ENCODE data around the gene MACROD2.

Gene MACROD2

DNA sequence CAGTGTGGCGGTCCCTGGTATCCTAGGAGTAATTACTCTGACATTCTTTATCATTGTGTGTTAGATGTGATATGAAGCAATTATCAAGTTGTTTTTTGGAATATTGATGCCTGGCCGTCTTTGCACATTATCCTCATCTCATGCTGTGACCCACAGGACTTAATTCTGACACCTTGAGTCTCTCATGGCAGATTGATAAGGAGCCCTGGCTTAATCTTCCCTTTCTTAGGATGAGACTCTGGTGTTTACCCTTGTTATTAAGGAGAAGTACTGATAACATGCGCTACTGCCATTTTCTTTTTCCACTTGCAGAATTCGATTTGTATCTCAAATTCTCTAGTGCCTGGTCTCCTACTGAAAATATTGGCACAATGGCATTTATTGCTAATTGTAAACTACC is 1597.8 kb downstream of the MACROD2 start:
- POLR2A ChIA-PET = no interaction called here
- TF ChIP-seq ZNF133 (tag by site-specific recombination; IDR thresholded peaks at IDR 0.05) (no peak), ZNF335 (tag by site-specific recombination; conservative IDR thresholded peaks at IDR 0.05) (no peak), ZSCAN30 (tag by site-specific recombination; IDR thresholded peaks at IDR 0.05) (no peak), ZNF473 (tag by site-specific recombination; IDR thresholded peaks at IDR 0.05) (no peak), ZNF677 (tag by site-specific recombination; IDR thresholded peaks at IDR 0.05) (no peak), SP7 (tag by site-specific recombination; IDR thresholded peaks at IDR 0.05) (no peak), ZNF837 (tag by site-specific recombination; IDR thresholded peaks at IDR 0.05) (no peak), GLI2 (tag by site-specific recombination; IDR thresholded peaks at IDR 0.05; ENCODE audit: borderline replicate concordance, low read depth) (no peak), ZNF155 (tag by site-specific recombination; IDR thresholded peaks at IDR 0.05) (no peak), ZNF626 (tag by site-specific recombination; IDR thresholded peaks at IDR 0.05) (no peak), ZNF16 (tag by site-specific recombination; IDR thresholded peaks at IDR 0.05; ENCODE audit: low read depth) (no peak), ZXDB (tag by site-specific recombination; IDR thresholded peaks at IDR 0.05) (no peak)
- TF ChIP-seq, protein P1, sequence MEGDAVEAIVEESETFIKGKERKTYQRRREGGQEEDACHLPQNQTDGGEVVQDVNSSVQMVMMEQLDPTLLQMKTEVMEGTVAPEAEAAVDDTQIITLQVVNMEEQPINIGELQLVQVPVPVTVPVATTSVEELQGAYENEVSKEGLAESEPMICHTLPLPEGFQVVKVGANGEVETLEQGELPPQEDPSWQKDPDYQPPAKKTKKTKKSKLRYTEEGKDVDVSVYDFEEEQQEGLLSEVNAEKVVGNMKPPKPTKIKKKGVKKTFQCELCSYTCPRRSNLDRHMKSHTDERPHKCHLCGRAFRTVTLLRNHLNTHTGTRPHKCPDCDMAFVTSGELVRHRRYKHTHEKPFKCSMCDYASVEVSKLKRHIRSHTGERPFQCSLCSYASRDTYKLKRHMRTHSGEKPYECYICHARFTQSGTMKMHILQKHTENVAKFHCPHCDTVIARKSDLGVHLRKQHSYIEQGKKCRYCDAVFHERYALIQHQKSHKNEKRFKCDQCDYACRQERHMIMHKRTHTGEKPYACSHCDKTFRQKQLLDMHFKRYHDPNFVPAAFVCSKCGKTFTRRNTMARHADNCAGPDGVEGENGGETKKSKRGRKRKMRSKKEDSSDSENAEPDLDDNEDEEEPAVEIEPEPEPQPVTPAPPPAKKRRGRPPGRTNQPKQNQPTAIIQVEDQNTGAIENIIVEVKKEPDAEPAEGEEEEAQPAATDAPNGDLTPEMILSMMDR (tag by site-specific recombination; IDR thresholded peaks at IDR 0.05) = no peak
- TF ChIP-seq, protein P2, sequence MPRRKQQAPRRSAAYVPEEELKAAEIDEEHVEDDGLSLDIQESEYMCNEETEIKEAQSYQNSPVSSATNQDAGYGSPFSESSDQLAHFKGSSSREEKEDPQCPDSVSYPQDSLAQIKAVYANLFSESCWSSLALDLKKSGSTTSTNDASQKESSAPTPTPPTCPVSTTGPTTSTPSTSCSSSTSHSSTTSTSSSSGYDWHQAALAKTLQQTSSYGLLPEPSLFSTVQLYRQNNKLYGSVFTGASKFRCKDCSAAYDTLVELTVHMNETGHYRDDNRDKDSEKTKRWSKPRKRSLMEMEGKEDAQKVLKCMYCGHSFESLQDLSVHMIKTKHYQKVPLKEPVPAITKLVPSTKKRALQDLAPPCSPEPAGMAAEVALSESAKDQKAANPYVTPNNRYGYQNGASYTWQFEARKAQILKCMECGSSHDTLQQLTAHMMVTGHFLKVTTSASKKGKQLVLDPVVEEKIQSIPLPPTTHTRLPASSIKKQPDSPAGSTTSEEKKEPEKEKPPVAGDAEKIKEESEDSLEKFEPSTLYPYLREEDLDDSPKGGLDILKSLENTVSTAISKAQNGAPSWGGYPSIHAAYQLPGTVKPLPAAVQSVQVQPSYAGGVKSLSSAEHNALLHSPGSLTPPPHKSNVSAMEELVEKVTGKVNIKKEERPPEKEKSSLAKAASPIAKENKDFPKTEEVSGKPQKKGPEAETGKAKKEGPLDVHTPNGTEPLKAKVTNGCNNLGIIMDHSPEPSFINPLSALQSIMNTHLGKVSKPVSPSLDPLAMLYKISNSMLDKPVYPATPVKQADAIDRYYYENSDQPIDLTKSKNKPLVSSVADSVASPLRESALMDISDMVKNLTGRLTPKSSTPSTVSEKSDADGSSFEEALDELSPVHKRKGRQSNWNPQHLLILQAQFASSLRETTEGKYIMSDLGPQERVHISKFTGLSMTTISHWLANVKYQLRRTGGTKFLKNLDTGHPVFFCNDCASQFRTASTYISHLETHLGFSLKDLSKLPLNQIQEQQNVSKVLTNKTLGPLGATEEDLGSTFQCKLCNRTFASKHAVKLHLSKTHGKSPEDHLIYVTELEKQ (tag by site-specific recombination; IDR thresholded peaks at IDR 0.05; ENCODE audit: borderline replicate concordance) = no peak
- TF ChIP-seq, protein P3, sequence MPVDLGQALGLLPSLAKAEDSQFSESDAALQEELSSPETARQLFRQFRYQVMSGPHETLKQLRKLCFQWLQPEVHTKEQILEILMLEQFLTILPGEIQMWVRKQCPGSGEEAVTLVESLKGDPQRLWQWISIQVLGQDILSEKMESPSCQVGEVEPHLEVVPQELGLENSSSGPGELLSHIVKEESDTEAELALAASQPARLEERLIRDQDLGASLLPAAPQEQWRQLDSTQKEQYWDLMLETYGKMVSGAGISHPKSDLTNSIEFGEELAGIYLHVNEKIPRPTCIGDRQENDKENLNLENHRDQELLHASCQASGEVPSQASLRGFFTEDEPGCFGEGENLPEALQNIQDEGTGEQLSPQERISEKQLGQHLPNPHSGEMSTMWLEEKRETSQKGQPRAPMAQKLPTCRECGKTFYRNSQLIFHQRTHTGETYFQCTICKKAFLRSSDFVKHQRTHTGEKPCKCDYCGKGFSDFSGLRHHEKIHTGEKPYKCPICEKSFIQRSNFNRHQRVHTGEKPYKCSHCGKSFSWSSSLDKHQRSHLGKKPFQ (tag by site-specific recombination; IDR thresholded peaks at IDR 0.05) = no peak
- TF ChIP-seq, protein P4, sequence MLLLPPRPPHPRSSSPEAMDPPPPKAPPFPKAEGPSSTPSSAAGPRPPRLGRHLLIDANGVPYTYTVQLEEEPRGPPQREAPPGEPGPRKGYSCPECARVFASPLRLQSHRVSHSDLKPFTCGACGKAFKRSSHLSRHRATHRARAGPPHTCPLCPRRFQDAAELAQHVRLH (tag by site-specific recombination; IDR thresholded peaks at IDR 0.05) = no peak
- TF ChIP-seq, protein P5, sequence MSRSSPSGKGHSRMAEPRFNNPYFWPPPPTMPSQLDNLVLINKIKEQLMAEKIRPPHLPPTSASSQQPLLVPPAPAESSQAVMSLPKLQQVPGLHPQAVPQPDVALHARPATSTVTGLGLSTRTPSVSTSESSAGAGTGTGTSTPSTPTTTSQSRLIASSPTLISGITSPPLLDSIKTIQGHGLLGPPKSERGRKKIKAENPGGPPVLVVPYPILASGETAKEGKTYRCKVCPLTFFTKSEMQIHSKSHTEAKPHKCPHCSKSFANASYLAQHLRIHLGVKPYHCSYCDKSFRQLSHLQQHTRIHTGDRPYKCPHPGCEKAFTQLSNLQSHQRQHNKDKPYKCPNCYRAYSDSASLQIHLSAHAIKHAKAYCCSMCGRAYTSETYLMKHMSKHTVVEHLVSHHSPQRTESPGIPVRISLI (tag by site-specific recombination; IDR thresholded peaks at IDR 0.05) = no peak
- Histone ChIP-seq H3K4me3 (ENCODE audit: low read depth, low read length) (no peak overlapping the region), H3K4me1 (ENCODE audit: control insufficient read depth, insufficient read depth, low read length) (no peaks in the 10 kb centered on the region), H3K27ac (ENCODE audit: extremely low read depth, low read depth, low read length) (no peak overlapping the region), H3K36me3 (ENCODE audit: control insufficient read depth in 2 of 2, insufficient read depth in 1 of 2, low read length in 2 of 2) (no peaks in the 10 kb centered on the region), H3K9me3 (ENCODE audit: control insufficient read depth, insufficient read depth, low read depth, low read length) (no peaks in the 10 kb centered on the region)
- CTCF ChIA-PET = interaction anchor here (1.3 kb wide), 1 partner anchor 61 kb away, joined by 3 read pairs; no protein-coding TSS in a partner anchor

DNA sequence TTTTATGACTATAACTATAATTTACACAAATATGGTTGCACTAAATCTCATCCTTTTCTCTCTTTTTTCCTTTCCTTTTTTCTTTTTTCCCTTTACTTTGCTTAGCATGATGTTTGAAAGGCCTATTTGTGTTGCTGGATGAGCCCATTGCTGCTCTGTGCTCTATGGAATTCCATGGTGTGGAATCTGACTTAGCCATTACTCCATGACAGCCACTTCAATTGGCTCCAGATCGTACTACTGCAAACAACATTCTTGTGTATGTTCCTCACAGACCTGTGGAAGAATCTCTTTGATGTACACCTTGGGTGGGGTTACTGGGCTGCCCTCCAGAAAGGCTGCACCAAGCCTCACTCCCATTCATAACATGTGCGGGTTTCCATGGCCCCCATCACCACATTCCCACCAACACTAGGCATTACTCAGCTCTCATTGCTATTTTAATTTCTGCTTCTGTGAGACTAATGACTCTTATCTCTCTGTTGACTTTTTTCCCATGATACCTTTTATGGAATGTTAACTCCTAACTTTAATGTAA is 1598.9 kb downstream of the MACROD2 start:
- Histone ChIP-seq H3K4me1 (ENCODE audit: control insufficient read depth, insufficient read depth, low read length) (no peaks in the 10 kb centered on the region), H3K36me3 (ENCODE audit: control insufficient read depth in 2 of 2, insufficient read depth in 1 of 2, low read length in 2 of 2) (no peaks in the 10 kb centered on the region), H3K4me3 (ENCODE audit: low read depth, low read length) (no peak overlapping the region), H3K9me3 (ENCODE audit: control insufficient read depth, insufficient read depth, low read depth, low read length) (no peaks in the 10 kb centered on the region), H3K27ac (ENCODE audit: extremely low read depth, low read depth, low read length) (no peak overlapping the region)
- ChIA-PET CTCF (no interaction called here), POLR2A (no interaction called here)
- TF ChIP-seq ZNF221 (tag by site-specific recombination; IDR thresholded peaks at IDR 0.05; ENCODE audit: borderline replicate concordance) (no peak), ZNF132 (tag by site-specific recombination; IDR thresholded peaks at IDR 0.05; ENCODE audit: borderline replicate concordance) (no peak), HOXD13 (CRISPR knock-in tag; IDR thresholded peaks at IDR 0.05; ENCODE audit: borderline replicate concordance) (no peak), ZNF600 (tag by site-specific recombination; IDR thresholded peaks at IDR 0.05) (no peak), ZSCAN30 (tag by site-specific recombination; IDR thresholded peaks at IDR 0.05) (no peak), ZFHX2 (tag by site-specific recombination; conservative IDR thresholded peaks at IDR 0.05) (no peak), ZNF133 (tag by site-specific recombination; IDR thresholded peaks at IDR 0.05) (no peak), ZBTB8A (tag by site-specific recombination; IDR thresholded peaks at IDR 0.05) (no peak)
- TF ChIP-seq, protein P6, sequence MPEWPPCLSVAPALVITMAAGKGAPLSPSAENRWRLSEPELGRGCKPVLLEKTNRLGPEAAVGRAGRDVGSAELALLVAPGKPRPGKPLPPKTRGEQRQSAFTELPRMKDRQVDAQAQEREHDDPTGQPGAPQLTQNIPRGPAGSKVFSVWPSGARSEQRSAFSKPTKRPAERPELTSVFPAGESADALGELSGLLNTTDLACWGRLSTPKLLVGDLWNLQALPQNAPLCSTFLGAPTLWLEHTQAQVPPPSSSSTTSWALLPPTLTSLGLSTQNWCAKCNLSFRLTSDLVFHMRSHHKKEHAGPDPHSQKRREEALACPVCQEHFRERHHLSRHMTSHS (tag by site-specific recombination; IDR thresholded peaks at IDR 0.05) = no peak
